ENCODE results near the gene CD69.

CD69 gene

DNA sequence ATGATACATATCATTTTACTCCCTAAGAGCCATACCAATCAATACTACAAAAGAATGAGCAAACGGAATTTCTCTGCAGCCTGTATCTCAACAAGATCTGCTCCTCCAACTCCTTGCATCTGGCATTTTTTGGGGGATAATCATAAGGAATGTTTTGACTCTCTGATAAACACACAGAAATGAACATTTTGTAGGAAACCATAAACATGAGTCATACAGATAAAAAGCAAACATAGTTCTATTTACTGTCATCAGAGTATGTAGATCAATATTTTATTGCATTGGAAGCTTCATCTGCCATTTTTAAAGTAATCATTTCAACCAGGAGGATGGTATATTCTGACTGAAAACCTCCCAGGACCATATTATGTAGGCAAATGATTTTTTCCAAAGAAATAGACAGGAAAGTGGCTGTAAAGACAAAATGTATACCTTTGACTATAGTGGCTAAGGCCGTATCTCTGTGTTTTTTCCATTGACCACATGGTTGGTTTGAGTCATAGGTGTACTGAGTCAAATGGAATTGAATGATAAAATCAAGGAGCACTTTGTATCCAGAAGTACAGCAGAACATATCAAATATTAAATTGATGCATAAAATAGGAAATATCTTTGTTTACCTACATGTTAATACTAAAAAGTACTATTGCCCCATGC lies 32.4 kb upstream of the CD69 start:
- Mint-ChIP-seq H3K27me3 (no peaks in the 10 kb centered on the region), H3K27ac (peak overlapping the region; percentile 26), H3K36me3 (peaks cover 0 to 4% of the 10 kb centered on the region in 2 donors), H3K4me1 (peaks cover 31 to 60% of the 10 kb centered on the region in 2 donors), H3K4me3 (no peak overlapping the region), H3K9me3 (peaks cover 2 to 5% of the 10 kb centered on the region in 2 donors)
- peak; percentile 39 to 55 for ATAC-seq (replicated peaks)
- no peak for DNase-seq

DNA sequence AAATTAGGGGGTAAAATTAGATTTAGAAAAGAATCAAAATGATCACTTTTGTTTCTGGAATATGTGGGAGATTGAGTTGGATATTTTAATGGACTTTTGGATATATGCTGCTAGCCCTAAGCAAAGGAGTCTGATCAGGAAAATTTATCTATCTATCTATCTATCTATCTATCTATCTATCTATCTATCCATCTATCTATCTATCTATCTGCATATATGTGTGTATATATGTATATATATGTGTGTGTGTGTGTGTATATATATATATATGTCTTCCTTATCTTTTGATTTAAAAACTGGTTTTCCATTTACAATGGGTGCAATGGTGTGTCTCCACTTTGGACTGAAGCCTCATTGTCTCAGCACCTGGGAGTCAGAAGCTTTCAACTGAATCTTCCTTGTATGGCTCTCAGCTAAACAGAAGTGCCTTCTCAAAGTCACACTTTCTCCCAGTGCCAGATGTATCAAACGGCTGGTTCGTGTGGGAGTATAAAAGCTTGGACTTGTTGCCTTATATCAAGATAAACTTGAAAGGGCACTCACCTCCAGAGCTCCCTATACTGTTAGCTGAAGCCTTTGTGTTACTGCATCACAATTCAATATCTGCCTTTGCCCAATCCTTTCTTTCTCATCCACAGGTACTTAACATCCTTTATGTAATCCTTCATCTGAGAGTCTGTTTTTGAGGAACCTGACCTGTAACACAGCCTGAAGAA lies 31.6 kb upstream of the CD69 start:
- H3K27me3 Mint-ChIP-seq = no peaks in the 10 kb centered on the region
- no peak overlapping the region for H3K27ac Mint-ChIP-seq
- peaks cover 2 to 5% of the 10 kb centered on the region in 2 donors for H3K9me3 Mint-ChIP-seq
- peaks cover 30 to 60% of the 10 kb centered on the region in 2 donors for H3K4me1 Mint-ChIP-seq
- ATAC-seq (replicated peaks) (no peak), DNase-seq (no peak)
- H3K36me3 Mint-ChIP-seq = peaks cover 0 to 4% of the 10 kb centered on the region in 2 donors
- no peak overlapping the region for H3K4me3 Mint-ChIP-seq

DNA sequence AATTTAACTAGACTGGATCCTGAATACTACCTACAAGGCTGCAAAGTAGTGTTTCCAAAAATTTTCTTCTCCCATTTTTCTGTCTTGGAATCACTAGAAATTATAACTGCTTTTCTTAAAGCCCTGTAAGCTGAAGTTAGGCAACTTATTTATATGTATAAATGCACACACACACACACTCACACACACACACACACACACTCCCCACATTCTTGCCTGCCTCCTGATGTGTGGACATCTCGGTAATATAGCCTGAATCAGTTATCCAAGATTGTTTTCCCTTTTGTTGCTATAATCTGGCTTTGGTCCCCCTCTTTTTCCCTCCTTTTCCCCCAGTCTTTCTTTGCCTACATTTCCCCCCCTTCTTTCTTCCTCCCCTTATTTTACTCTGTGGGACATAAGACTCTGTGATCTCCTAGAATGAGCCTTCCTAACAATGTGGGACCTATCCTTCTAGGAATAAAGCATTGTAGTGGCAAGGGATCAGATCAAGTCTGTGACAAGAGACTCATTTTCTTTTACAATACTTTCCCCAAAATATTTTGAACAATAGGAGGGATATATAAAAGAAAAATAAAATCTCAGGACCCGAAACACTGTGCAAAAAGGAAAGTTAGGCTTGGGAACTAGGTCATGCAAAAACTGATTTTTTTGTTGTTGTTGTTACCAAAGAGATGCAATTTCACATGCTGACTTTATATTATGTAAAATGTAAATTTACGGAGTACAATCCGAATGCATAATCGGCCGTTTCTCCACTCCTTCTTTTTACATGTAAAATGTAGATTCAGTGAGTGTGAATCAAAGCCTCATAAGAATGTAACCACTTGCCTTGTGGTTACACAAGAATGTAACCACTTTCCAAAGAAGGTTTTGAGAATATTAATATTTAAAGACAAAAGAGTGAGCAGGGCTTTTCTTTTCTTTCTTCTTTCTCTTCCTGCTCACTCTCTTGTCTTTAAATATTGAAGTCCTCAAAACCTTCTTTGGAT lies 26.3 kb upstream of the CD69 start:
- H3K36me3 Mint-ChIP-seq = peaks cover 0 to 4% of the 10 kb centered on the region in 2 donors
- no peak overlapping the region for H3K4me3 Mint-ChIP-seq
- no peak overlapping the region for H3K27ac Mint-ChIP-seq
- ATAC-seq (replicated peaks) = no peak
- H3K9me3 Mint-ChIP-seq = peaks cover 4 to 5% of the 10 kb centered on the region in 2 donors
- DNase-seq = no peak
- peaks cover 11 to 23% of the 10 kb centered on the region in 2 donors for H3K4me1 Mint-ChIP-seq
- no peaks in the 10 kb centered on the region for H3K27me3 Mint-ChIP-seq

DNA sequence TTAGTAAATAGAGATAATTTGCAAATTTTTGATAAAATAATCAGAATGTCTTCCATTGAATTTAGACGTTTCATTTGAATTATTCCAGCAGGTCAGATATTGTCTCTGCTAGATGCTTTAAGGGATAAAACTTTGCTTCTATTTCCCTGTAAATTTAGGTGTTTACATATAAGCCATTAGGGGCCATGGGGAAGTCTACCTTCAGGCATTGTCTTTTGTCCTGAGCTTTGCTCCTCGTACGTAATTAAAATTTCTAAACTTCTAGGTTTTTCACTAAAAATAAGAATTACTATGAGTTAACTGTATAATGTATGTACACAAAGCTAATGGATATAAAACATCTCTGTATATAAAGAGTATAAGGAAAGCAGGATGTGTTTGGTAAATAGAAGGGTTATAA lies 24.1 kb upstream of the CD69 start:
- Mint-ChIP-seq H3K27ac (no peak overlapping the region), H3K27me3 (no peaks in the 10 kb centered on the region), H3K36me3 (no peaks in the 10 kb centered on the region), H3K4me3 (no peak overlapping the region), H3K9me3 (peaks cover 0 to 2% of the 10 kb centered on the region in 2 donors), H3K4me1 (peaks cover 4 to 23% of the 10 kb centered on the region in 2 donors)
- ATAC-seq (replicated peaks) = no peak
- DNase-seq = no peak

DNA sequence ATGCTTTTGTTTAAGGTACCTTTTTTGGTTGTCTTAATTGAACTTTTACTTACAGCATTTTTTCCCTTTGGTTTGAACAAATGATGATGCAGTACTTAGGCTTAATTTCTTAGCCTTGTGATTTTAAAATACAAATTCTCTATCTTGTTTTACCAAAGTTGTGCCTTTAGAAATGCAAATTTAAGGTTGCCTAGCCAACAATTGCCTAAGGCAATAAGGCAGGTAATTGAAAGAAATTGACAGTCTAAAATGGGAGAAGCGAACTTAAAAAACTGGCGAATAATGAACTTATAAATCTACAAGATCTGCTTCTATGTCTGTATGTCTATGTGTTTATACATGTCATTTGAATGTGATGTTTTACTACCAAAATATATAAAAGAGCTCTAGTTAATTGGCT lies 23.6 kb upstream of the CD69 start:
- H3K27ac Mint-ChIP-seq = no peak overlapping the region
- DNase-seq (no peak), ATAC-seq (replicated peaks) (no peak)
- H3K9me3 Mint-ChIP-seq = peaks cover 0 to 4% of the 10 kb centered on the region in 2 donors
- no peaks in the 10 kb centered on the region for H3K36me3 Mint-ChIP-seq
- no peak overlapping the region for H3K4me3 Mint-ChIP-seq
- peaks cover 8 to 28% of the 10 kb centered on the region in 2 donors for H3K4me1 Mint-ChIP-seq
- H3K27me3 Mint-ChIP-seq = no peaks in the 10 kb centered on the region

DNA sequence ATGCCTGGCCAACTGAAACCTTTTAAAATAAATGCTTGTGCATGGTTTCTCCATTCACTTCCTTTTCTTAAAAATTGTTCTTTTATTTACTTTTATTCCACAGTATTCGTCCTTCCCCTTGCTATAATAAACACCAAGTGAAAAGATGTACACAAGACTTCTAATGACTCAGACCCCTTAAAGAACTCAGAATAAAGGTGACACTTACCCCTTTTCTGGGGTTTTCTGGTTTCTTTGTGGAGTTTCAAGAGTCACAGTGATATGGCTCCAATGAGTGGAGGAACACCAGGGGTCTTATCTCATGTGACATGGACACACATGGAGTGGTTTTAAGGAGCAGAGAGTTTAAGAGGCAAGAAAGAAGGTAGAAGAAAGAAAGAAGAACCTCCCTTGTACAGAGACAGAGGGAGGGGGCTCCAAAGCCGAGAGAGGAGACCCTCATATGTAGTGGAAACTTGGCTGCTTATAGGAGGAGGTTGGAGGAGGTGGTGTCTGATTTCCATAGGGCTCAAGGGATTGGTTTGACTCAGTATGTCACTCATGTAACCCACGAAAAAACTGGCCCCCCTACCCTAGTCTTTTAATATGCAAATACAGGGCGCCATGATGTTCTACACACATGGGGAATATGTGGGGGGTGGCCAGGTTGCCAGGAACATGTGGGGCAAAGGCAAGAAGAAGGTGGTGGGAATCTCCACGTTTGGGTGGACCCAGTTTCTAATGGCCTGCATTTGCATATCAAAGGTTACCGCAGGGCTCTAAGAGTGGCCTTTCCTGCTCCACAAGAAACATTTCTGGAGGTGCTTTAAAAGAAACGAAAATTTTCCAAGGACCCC lies 22.1 kb upstream of the CD69 start:
- Mint-ChIP-seq H3K27me3 (no peaks in the 10 kb centered on the region), H3K4me1 (peaks cover 13 to 34% of the 10 kb centered on the region in 2 donors), H3K4me3 (no peak overlapping the region), H3K9me3 (peaks cover 0 to 4% of the 10 kb centered on the region in 2 donors), H3K36me3 (no peaks in the 10 kb centered on the region), H3K27ac (no peak overlapping the region)
- DNase-seq = no peak
- ATAC-seq (replicated peaks) = no peak

DNA sequence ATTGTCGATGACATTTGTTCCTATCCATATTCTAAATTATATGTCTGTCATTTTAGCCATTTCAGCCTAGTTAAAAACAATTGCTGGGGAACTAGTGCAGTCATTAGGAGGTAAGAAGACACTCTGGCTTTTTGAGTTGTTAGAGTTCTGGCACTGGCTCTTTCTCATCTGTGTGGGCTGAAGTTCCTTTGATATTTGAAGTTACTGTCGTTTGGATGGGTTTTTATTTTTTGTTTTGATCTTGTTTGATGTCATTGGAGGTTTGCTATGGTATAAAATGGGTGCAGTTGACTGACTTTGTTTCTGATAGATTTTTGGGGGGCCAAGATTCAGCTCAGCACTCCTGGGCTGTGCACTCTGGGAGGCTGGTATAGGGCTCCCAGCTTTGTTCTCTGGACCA lies 20.7 kb upstream of the CD69 start:
- DNase-seq = no peak
- H3K9me3 Mint-ChIP-seq = peaks cover 0 to 4% of the 10 kb centered on the region in 2 donors
- H3K27me3 Mint-ChIP-seq = no peaks in the 10 kb centered on the region
- peaks cover 13 to 34% of the 10 kb centered on the region in 2 donors for H3K4me1 Mint-ChIP-seq
- no peak overlapping the region for H3K4me3 Mint-ChIP-seq
- ATAC-seq (replicated peaks) = no peak
- no peak overlapping the region for H3K27ac Mint-ChIP-seq
- H3K36me3 Mint-ChIP-seq = no peaks in the 10 kb centered on the region

DNA sequence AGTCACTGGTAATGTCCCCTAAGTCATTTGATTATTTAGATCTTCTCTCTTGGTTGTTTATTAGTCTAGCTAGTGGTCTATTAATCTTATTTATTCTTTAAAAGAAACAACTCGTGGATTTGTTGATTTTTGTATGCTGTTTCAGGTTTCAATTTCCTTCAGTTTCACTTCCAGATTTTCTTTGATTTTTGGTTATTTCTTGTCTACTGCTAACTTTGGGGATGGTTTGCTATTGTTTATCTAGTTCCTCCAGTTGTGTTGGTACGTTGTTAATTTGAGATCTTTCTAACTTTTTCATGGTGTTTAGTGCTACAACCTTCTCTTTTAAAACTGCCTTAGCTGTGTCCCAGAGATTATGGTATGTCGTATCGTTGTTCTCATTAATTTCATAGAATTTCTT lies 18.5 kb upstream of the CD69 start:
- peaks cover 3 to 4% of the 10 kb centered on the region in 2 donors for H3K9me3 Mint-ChIP-seq
- H3K4me1 Mint-ChIP-seq = peaks cover 18 to 46% of the 10 kb centered on the region in 2 donors
- DNase-seq (no peak), ATAC-seq (replicated peaks) (no peak)
- H3K4me3 Mint-ChIP-seq = no peak overlapping the region
- no peak overlapping the region for H3K27ac Mint-ChIP-seq
- no peaks in the 10 kb centered on the region for H3K36me3 Mint-ChIP-seq
- H3K27me3 Mint-ChIP-seq = no peaks in the 10 kb centered on the region

DNA sequence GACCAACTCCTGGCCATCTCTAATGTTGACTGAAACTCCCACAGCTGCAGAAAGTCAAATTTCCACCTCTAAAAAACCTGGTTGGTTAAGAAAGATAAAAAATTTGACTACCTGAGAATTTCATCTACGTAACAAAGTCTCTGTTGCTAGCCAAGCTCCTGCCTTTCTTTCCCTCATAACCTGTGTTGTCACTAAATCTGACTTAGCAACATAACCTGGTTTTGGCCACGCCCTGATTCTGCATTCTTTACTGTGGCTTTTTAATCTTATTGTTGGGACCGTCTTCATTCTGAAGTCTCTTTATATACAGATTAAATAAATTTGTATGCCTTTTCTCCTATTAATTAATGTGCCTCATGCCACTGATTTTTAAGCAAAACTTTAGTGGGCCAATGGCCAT lies 16.1 kb upstream of the CD69 start:
- Mint-ChIP-seq H3K27me3 (no peaks in the 10 kb centered on the region), H3K9me3 (peaks cover 1 to 3% of the 10 kb centered on the region in 2 donors), H3K4me3 (no peak overlapping the region), H3K36me3 (no peaks in the 10 kb centered on the region), H3K4me1 (peaks cover 21 to 48% of the 10 kb centered on the region in 2 donors), H3K27ac (no peak overlapping the region)
- ATAC-seq (replicated peaks) (no peak), DNase-seq (no peak)

DNA sequence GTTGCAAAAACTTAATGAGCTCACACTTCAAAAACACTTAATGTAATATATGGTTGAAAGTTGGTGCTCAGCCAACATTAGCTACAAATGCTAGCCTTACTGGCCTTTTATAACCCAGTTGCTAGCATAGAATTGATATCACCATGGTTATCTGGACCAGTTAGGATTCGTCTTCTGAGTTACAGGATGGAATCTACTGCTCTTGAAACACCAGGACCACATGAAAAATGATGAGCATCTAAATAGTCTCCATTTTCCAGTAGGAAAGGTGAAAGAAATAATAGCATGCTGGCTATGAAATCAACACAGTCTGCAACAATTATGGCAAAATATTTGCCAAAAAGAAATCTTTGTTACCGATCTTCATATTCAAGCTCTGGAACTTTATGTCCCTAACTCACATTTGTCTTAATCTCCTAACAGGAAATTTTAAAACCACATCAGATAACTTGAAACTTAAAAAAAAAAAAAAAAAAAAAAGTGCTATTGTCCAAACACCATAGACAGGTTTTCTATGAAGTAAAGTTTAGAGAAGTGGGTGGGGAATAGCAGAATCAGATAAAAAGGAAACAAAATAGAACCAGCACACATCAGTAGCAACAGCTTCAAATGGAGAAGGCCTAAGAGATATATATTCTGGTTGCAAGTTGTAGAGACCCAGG lies 12.6 kb upstream of the CD69 start:
- peaks cover 0 to 3% of the 10 kb centered on the region in 2 donors for H3K9me3 Mint-ChIP-seq
- no peaks in the 10 kb centered on the region for H3K36me3 Mint-ChIP-seq
- peaks cover 18 to 37% of the 10 kb centered on the region in 2 donors for H3K4me1 Mint-ChIP-seq
- no peak for ATAC-seq (replicated peaks)
- no peak overlapping the region for H3K27ac Mint-ChIP-seq
- no peaks in the 10 kb centered on the region for H3K27me3 Mint-ChIP-seq
- H3K4me3 Mint-ChIP-seq = no peak overlapping the region
- no peak for DNase-seq

DNA sequence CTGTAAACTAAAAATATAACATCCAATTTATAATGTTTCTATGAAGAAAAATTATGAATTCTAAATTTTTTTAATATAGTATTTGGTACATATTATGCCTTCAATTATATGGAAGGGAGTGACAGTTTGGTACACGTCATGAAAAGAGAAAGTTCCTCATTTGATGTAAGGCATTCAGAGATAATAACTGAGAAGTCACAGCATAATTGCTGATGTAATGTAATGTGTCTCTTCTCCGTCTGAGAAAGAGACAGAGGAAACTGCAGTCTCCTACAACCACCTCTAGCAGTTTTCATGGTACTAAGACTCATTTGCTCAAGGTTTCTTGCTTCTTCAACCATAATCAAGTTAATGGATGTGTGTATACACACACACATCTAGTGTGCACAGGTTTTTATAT lies 2.3 kb upstream of the CD69 start:
- Mint-ChIP-seq H3K4me1 (peaks cover 28 to 51% of the 10 kb centered on the region in 2 donors), H3K36me3 (peaks cover 9 to 10% of the 10 kb centered on the region in 2 donors), H3K4me3 (no peak overlapping the region), H3K27ac (no peak overlapping the region), H3K9me3 (peaks cover 0 to 2% of the 10 kb centered on the region in 2 donors), H3K27me3 (no peaks in the 10 kb centered on the region)
- no peak for DNase-seq
- ATAC-seq (replicated peaks) = no peak

DNA sequence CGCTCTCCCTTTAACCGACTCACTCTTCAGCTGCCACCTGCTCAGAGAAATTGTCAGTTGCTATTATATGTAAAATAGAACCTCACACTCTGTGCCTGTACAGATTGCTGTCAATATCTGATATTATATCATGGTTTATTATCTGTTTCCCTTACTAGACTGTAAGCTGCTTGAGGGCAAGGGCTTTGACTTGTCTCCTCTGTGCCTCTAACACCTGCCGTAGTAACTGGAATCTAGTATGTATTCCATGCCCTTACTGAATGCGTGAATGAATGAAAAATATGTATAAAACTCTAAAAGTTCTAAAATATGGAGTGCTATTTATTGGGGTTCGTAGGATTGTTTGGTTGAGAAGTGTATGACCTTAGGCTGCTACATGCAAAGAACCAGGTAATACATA lies 1.7 kb upstream of the CD69 start:
- ATAC-seq (replicated peaks) = no peak

DNA sequence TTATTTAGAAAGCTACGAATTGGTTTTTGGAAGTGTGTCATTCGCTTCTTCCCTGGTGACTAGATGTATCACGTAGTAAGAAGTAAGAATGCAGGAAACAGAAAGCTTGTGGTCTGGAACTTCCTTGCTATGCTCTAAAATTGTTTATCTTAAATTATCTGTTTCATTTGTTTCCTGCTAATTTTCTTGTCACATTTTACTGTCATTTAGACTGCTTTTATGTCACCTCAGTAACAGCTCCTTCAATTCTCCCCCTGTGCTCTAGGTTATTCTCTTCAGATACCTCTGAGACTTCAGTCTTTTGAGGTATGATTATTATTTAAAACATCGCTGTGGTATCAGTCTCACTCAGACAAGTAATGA lies 699 bp upstream of the CD69 start:
- H3K36me3 Mint-ChIP-seq = peaks cover 12 to 26% of the 10 kb centered on the region in 2 donors
- no peak for DNase-seq
- peaks cover 30 to 53% of the 10 kb centered on the region in 2 donors for H3K4me1 Mint-ChIP-seq
- ATAC-seq (replicated peaks) = peak; percentile 7 to 16
- peak overlapping the region; percentile 94 for H3K27ac Mint-ChIP-seq
- H3K9me3 Mint-ChIP-seq = peaks cover 0 to 2% of the 10 kb centered on the region in 2 donors
- H3K4me3 Mint-ChIP-seq = peak overlapping the region; percentile 88 to 91
- no peaks in the 10 kb centered on the region for H3K27me3 Mint-ChIP-seq

More for the DNA sequence above, 1.7 kb upstream of the CD69 start:
- H3K4me1 Mint-ChIP-seq = peaks cover 30 to 54% of the 10 kb centered on the region in 2 donors
- H3K27me3 Mint-ChIP-seq = no peaks in the 10 kb centered on the region
- H3K9me3 Mint-ChIP-seq = peaks cover 0 to 2% of the 10 kb centered on the region in 2 donors
- no peak overlapping the region for H3K4me3 Mint-ChIP-seq
- peaks cover 9 to 17% of the 10 kb centered on the region in 2 donors for H3K36me3 Mint-ChIP-seq
- no peak for DNase-seq
- peak overlapping the region; percentile 33 for H3K27ac Mint-ChIP-seq
